Measurements from ENCODE around the gene NAA15.
"Not testable (repeated sequence)": the region's sequence is repeated elsewhere in the genome, so short reads cannot be mapped to it uniquely, and the experiment has no call there.

NAA15 gene

DNA sequence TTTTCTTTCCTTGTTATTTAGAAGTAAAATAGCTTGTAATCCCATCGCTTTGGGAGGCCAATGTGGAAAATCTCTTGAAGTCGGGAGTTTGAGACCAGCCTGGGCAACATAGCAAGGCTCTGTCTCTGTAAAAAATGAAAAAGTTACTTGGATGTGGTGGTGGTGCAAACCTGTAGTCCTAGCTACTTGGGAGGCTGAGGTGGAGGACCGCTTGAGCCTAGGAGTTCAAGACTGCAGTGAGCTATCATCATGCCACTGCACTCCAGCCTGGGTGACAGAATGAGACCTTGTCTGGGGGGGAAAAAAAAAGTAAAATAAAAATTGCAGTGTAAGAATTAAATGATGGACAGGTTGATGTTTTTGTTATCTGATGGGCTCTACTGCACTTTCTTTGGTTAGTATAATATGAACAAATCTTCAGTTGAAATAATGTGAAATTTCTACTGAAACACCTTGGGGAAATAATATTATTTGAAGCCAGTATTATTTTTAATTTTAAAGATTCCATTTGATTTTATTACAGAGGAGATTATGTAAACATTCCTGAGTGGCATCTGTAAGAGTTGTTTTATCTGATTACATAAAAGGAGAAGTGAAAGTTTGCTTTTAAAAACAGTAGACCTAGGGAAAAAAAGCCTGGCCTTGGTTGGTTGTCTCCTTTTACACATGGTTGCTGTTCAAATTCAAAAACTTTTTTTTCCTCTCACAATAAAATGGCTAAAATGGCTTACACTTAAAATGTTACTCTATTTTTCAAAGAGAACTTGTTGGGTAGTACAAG, 11.4 kb downstream of the NAA15 start:
- no peaks in the 10 kb centered on the region; a peak in 1 of 3 replicates for H3K36me3 ChIP-seq (ENCODE audit: control insufficient read depth in 2 of 2, insufficient read depth in 1 of 2, low read length in 2 of 2)
- ChIA-PET POLR2A (interaction anchor here (1.0 kb wide), 1 partner anchor 44 kb away, joined by 3 read pairs; no protein-coding TSS in a partner anchor), CTCF (interaction anchor here (0.7 kb wide), 1 partner anchor 244 kb away, joined by 3 read pairs; no protein-coding TSS in a partner anchor)
- no peaks in the 10 kb centered on the region; the same call in 1 of the 2 replicates for H3K4me1 ChIP-seq (ENCODE audit: control insufficient read depth, insufficient read depth, low read length)
- no peak for TF ChIP-seq ZNF2 (tag by site-specific recombination; IDR thresholded peaks at IDR 0.05)
- TF ChIP-seq ZNF585B (tag by site-specific recombination; IDR thresholded peaks at IDR 0.05) = peak; percentile 35; the same call in 1 of the 2 replicates
- no peak for TF ChIP-seq ZBTB8A (tag by site-specific recombination; IDR thresholded peaks at IDR 0.05)
- no peak for TF ChIP-seq ZXDB (tag by site-specific recombination; IDR thresholded peaks at IDR 0.05)
- no peak overlapping the region for H3K27ac ChIP-seq (ENCODE audit: extremely low read depth, low read depth, low read length)
- no peak overlapping the region for H3K4me3 ChIP-seq (ENCODE audit: low read depth, low read length)
- H3K9me3 ChIP-seq (ENCODE audit: control insufficient read depth, insufficient read depth, low read depth, low read length) = no peaks in the 10 kb centered on the region

DNA sequence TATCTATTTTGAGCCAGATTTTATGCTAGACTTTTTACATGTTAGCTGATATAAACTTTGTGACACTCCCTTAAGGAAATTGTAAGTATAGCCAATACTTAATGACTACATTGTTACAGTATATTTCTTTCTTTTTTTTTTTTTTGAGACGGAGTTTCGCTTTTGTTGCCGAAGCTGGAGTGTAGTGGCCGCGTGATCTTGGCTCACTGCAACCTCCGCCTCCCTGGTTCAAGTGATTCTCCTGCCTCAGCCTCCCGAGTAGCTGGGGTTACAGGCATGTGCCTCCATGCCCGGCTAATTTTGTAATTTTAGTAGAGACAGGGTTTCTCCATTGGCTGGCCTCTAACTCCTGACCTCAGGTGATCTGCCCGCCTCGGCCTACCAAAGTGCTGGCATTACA, 12.1 kb downstream of the NAA15 start:
- H3K4me1 ChIP-seq (ENCODE audit: control insufficient read depth, insufficient read depth, low read length); POLR2A ChIA-PET; H3K36me3 ChIP-seq (ENCODE audit: control insufficient read depth in 2 of 2, insufficient read depth in 1 of 2, low read length in 2 of 2); H3K9me3 ChIP-seq (ENCODE audit: control insufficient read depth, insufficient read depth, low read depth, low read length); H3K4me3 ChIP-seq (ENCODE audit: low read depth, low read length); H3K27ac ChIP-seq (ENCODE audit: extremely low read depth, low read depth, low read length); CTCF ChIA-PET: not testable (repeated sequence)

DNA sequence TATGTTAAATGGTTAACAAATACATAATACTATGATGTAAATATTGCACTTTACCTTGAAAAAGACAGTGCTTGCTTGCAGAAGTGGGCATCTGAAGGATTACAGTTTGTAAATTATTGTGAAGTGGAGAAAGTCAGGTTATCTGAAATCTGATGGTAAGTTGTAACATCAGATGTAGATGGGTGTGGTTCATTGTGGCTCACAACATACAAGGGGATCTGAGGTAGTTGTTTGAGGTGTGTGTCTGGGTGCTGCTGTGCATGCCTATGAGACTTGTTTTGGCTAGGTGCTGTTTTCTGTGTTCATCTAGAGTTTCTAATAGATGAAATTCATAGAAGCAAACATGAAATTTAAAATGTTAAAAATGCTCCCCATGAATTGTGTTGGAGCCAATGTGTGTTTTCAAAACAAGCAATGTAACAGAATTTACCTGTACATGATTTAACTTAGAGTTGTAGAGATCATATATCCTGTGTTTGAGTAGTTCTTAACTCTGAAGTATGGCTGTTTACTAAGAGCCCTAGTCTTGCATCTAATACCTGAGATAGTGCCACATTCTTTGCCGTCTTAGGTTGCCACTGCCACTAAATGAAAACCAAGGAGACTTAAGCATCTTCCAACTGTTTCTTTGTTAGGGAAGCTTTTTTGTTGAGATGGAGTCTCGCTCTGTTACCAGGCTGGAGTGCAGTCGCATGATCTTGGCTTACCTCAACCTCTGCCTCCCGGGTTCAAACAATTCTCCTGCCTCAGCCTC, 12.9 kb downstream of the NAA15 start:
- TF ChIP-seq ZBTB7A (tag by site-specific recombination; IDR thresholded peaks at IDR 0.05; ENCODE audit: low read depth) (no peak), ZNF48 (tag by site-specific recombination; IDR thresholded peaks at IDR 0.05) (no peak), ZNF394 (tag by site-specific recombination; IDR thresholded peaks at IDR 0.05; ENCODE audit: borderline replicate concordance) (no peak), ZNF155 (tag by site-specific recombination; IDR thresholded peaks at IDR 0.05) (no peak), ZNF623 (tag by site-specific recombination; IDR thresholded peaks at IDR 0.05) (no peak), ZFP41 (tag by site-specific recombination; IDR thresholded peaks at IDR 0.05; ENCODE audit: borderline replicate concordance) (no peak), ZNF514 (tag by site-specific recombination; IDR thresholded peaks at IDR 0.05) (no peak), ZNF561 (tag by site-specific recombination; IDR thresholded peaks at IDR 0.05; ENCODE audit: borderline replicate concordance) (no peak), ZNF335 (tag by site-specific recombination; conservative IDR thresholded peaks at IDR 0.05) (no peak)
- TF ChIP-seq, protein P1, sequence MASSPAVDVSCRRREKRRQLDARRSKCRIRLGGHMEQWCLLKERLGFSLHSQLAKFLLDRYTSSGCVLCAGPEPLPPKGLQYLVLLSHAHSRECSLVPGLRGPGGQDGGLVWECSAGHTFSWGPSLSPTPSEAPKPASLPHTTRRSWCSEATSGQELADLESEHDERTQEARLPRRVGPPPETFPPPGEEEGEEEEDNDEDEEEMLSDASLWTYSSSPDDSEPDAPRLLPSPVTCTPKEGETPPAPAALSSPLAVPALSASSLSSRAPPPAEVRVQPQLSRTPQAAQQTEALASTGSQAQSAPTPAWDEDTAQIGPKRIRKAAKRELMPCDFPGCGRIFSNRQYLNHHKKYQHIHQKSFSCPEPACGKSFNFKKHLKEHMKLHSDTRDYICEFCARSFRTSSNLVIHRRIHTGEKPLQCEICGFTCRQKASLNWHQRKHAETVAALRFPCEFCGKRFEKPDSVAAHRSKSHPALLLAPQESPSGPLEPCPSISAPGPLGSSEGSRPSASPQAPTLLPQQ (tag by site-specific recombination; IDR thresholded peaks at IDR 0.05) = no peak
- ChIA-PET CTCF (no interaction called here), POLR2A (no interaction called here)
- Histone ChIP-seq H3K9me3 (ENCODE audit: control insufficient read depth, insufficient read depth, low read depth, low read length) (no peaks in the 10 kb centered on the region), H3K36me3 (ENCODE audit: control insufficient read depth in 2 of 2, insufficient read depth in 1 of 2, low read length in 2 of 2) (no peaks in the 10 kb centered on the region), H3K27ac (ENCODE audit: extremely low read depth, low read depth, low read length) (no peak overlapping the region), H3K4me3 (ENCODE audit: low read depth, low read length) (no peak overlapping the region), H3K4me1 (ENCODE audit: control insufficient read depth, insufficient read depth, low read length) (no peaks in the 10 kb centered on the region; the same call in 1 of the 2 replicates)

DNA sequence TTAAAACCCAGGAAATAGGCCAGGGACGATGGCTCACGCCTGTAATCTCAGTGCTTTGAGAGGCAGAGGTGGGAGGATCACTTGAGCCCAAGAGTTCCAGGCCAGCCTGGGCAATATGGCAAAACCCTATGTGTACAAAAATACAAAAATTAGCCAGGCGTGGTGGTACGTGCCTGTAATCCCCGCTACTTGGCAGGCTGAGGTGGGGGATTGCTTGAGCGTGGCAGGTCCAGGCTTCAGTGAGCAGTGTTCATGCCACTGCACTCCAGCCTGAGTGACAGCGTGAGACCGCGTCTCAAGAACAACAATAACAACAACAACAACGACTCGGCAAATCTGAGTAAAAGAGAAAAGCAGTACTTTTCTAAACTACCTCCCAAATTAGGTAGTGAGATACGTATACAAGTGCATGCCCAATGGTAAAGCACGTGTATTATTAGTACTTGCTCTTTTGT, 13.9 kb downstream of the NAA15 start:
- H3K4me1 ChIP-seq (ENCODE audit: control insufficient read depth, insufficient read depth, low read length) = no peaks in the 10 kb centered on the region; the same call in 1 of the 2 replicates
- no peak overlapping the region for H3K4me3 ChIP-seq (ENCODE audit: low read depth, low read length)
- H3K36me3 ChIP-seq (ENCODE audit: control insufficient read depth in 2 of 2, insufficient read depth in 1 of 2, low read length in 2 of 2) = no peaks in the 10 kb centered on the region
- no peak for TF ChIP-seq ZFP41 (tag by site-specific recombination; IDR thresholded peaks at IDR 0.05; ENCODE audit: borderline replicate concordance)
- POLR2A ChIA-PET = no interaction called here
- H3K9me3 ChIP-seq (ENCODE audit: control insufficient read depth, insufficient read depth, low read depth, low read length) = no peaks in the 10 kb centered on the region
- CTCF ChIA-PET = interaction anchor here (0.6 kb wide), 1 partner anchor 194 kb away, joined by 4 read pairs; no protein-coding TSS in a partner anchor
- H3K27ac ChIP-seq (ENCODE audit: extremely low read depth, low read depth, low read length) = no peak overlapping the region
